Heart right ventricle (tissue), 16 donors: ENCODE data around the gene SHTN1. TPM values are rescaled to one million over a fixed set of nuclear protein-coding genes. Genes with fewer than 3 reads are reported as not detected.

Experiments used
- ATAC-seq, 8 donors: fragments of 200-7000 bp; cut with Tn5 transposase; one replicate each; pipeline ENCODE4 v1.9.1; 2020; ENCODE audit warnings: mild to moderate bottlenecking in 8 of 8, moderate library complexity in 8 of 8, moderate number of reproducible peaks in 1 of 8
- DNase-seq, 2 donors: peaks; one replicate each; pipeline ENCODE4 v3.0.0-alpha.2; 2020
- H3K27ac ChIP-seq, 10 donors: fragments of 200-600 bp; sonication (generic) in 2 of 10; one replicate each; pipeline versions ENCODE4 v1.5.0 to v1.8.0; 2020 to 2022; ENCODE audit warnings: mild to moderate bottlenecking in 3 of 10
- H3K27me3 ChIP-seq, 7 donors: fragments of 200-600 bp; one replicate each; pipeline ENCODE4 v1.8.0; 2021 to 2022; ENCODE audit warnings: mild to moderate bottlenecking in 2 of 7
- H3K36me3 ChIP-seq, 9 donors: fragments of 200-600 bp; sonication (generic) in 1 of 9; one replicate each; pipeline versions ENCODE4 v1.5.0 to v1.8.0; 2020 to 2022; ENCODE audit warnings: mild to moderate bottlenecking in 2 of 9
- H3K4me1 ChIP-seq, 9 donors: fragments of 200-600 bp; sonication (generic) in 1 of 9; one replicate each; pipeline versions ENCODE4 v1.5.0 to v1.8.0; 2020 to 2022; ENCODE audit warnings: mild to moderate bottlenecking in 4 of 9
- H3K4me3 ChIP-seq, 10 donors: fragments of 200-600 bp; sonication (generic) in 2 of 10; one replicate each; pipeline versions ENCODE4 v1.5.0 to v1.8.0; 2020 to 2022; ENCODE audit warnings: mild to moderate bottlenecking in 7 of 10, moderate library complexity in 2 of 10
- H3K9me3 ChIP-seq, 11 donors: fragments of 200-600 bp in 10 of 11; sonication (generic) in 2 of 11; one replicate each; pipeline versions ENCODE4 v1.5.0 to v1.8.0; 2013 to 2022; ENCODE audit warnings: mild to moderate bottlenecking in 2 of 11, control low read depth in 1 of 11, moderate library complexity in 1 of 11
- WGBS, 2 donors: extraction: QIAGEN DNeasy Blood & Tissue Kit; methylation state at CpG; one replicate each; pipeline ENCODE4 v1.1.7; 2013; ENCODE audit warnings: inconsistent platforms in 1 of 2; 5-methylcytosine and 5-hydroxymethylcytosine counted together
- intact Hi-C, 10 donors: fragments of 100-400 bp; cut with DNase I; formaldehyde crosslinking; loops; one replicate each; pipeline versions ENCODE4 v1.11.1 to v1.14.2; 2022
- polyA plus RNA-seq, 2 donors: library from polyadenylated mRNA; stranded (reverse); fragments of 200-250 nt; gene quantifications; one replicate each; pipeline ENCODE4 v1.2.3, GENCODE V29; 2013
- total RNA-seq, 10 donors: library from RNA; stranded (reverse); fragmentation: NEBNext Ultra II Directional in 3 of 10; extraction: Animal tissue kit (Norgen Biotek cat#: 25700) in 3 of 10; gene quantifications; one replicate each; pipeline versions ENCODE4 v1.2.1 to v1.2.4, GENCODE V29; 2021 to 2023
- TF ChIP-seq, protein P1 (sequence below), 9 donors: fragments of 200-600 bp; sonication (generic) in 2 of 9; IDR thresholded peaks; one replicate each; pipeline versions ENCODE4 v1.5.0 to v1.8.0; 2021 to 2022; ENCODE audit warnings: antibody characterized with exemption in 9 of 9, mild to moderate bottlenecking in 5 of 9, moderate library complexity in 1 of 9
- donor health status: Arrhythmogenic right ventricular cardiomyopathy.
- donor health status: ischemic (EF 13 %, LVEDD 7.1; RV severe dilation, severe dysfunction).
- donor health status: healthy with polysubstance abuse.
- donor health status: DM: no; HTN: yes; CAD: no.
- donor health status: DM: no; HTN: no; CAD: no.
- donor health status: ischemic (EF 25% LVEDD 6.9; RV normal size, moderate dysfunction).
- donor health status: ischemic (EF 25% LVEDD 5.7; RV mildly dilated, moderate dysfunction).
- donor health status: healthy.
- donor health status: DM: yes; HTN: yes; CAD: no.
- donor health status: Ischemic cardiomyopathy.
- donor health status: ischemic (EF 35%, LVEDD 5.7; RV mildly dilated, moderate dysfunction).
- donor health status: nonischemic (EF 11% LVEDD 7.7; RV severe dilation, severe dysfunction).
- donor health status: DM: yes; HTN: yes; CAD: no.
- donor health status: PGD.
- donor health status: ischemic (EF 29% LVEDD 5.4; RV normal size, mild dysfunction).
- donor health status: nonischemic (EF 23%, LVEDD 6.1; RV moderate dilation, normal function).

Gene SHTN1
- total and polyA plus RNA-seq, 12 donors: 0.86 to 13.1 (median 2.8) TPM

DNA sequence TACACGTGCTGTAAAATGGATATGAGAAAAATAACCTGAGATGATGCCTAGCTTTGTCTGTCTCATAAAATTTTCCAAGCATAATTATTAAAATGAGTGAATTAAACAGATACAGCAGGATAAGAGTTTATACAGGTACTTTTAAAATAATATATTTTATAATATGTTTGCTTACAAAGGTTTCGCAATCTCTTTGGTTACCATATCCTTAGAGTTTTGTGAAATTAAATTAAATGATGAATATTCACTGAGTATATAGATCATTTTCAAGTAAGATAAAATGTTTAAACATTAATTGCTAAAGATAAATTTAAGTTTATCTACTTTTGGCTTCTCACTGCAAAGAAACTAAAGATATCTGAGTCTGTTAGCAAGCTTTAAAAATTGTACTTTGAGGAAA lies 11.4 kb downstream of the SHTN1 start:
- intact Hi-C loops: no loop called here
- H3K4me3 ChIP-seq: no peak overlapping the region
- DNase-seq (no peak), ATAC-seq (no peak)
- H3K27me3 ChIP-seq: no peaks in the 10 kb centered on the region
- no peaks in the 10 kb centered on the region for H3K9me3 ChIP-seq
- TF ChIP-seq, protein P1, sequence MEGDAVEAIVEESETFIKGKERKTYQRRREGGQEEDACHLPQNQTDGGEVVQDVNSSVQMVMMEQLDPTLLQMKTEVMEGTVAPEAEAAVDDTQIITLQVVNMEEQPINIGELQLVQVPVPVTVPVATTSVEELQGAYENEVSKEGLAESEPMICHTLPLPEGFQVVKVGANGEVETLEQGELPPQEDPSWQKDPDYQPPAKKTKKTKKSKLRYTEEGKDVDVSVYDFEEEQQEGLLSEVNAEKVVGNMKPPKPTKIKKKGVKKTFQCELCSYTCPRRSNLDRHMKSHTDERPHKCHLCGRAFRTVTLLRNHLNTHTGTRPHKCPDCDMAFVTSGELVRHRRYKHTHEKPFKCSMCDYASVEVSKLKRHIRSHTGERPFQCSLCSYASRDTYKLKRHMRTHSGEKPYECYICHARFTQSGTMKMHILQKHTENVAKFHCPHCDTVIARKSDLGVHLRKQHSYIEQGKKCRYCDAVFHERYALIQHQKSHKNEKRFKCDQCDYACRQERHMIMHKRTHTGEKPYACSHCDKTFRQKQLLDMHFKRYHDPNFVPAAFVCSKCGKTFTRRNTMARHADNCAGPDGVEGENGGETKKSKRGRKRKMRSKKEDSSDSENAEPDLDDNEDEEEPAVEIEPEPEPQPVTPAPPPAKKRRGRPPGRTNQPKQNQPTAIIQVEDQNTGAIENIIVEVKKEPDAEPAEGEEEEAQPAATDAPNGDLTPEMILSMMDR (IDR thresholded peaks at IDR 0.05): no peak
- 94 to 96% methylated on average over 2 of the region's 2 CpGs for WGBS, 2 donors
- H3K27ac ChIP-seq: no peak overlapping the region
- no peaks in the 10 kb centered on the region for H3K4me1 ChIP-seq
- no peaks in the 10 kb centered on the region for H3K36me3 ChIP-seq

DNA sequence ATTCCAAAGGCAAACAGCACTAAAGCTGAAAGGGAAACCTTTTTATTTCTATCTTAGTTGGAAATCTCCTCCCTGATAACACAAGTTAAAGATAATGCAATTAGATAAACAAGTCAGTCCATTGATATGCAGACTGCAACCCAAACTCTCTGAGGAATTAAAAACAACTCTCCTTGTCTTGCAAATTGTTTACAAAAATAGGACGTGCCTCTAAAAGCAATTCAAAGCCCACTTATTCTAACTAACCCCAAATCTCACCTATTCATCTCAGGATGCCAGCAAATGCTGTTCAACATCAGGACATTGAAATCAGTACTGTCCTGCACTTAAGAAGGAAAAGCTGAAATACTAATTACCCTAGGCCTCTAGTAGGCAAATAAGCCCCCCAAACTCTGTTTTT lies 12.8 kb downstream of the SHTN1 start:
- ATAC-seq: no peak

DNA sequence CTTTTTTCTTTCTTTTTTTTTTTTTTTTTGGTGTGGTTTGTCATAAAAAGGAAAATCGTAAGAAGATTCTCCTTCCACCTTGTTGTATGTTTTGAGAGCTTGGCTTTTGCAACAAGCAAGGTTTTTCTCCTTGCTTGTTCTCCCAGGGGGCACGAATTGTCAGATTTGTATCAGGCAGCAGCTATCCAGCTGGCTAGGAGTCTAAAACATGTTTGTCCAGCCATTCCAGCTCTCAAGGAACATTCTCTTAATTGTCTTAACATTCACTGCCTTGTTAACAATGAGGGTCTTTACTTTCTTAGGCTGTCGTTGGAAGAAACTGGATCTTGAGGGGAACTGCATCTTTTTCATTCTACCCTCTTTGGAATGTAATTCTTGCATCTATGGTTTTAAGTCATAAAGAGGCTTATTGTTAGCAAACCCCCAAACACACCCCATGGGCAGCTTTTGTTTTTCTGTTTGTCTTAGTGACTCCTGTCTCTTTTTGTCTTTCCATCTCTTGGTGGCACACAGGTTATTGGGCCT lies 14.6 kb downstream of the SHTN1 start:
- Histone ChIP-seq H3K4me1 (no peaks in the 10 kb centered on the region), H3K9me3 (no peaks in the 10 kb centered on the region), H3K27me3 (no peaks in the 10 kb centered on the region), H3K36me3 (no peaks in the 10 kb centered on the region), H3K4me3 (no peak overlapping the region), H3K27ac (no peak overlapping the region)
- TF ChIP-seq, protein P1 (IDR thresholded peaks at IDR 0.05): no peak
- DNase-seq (no peak), ATAC-seq (no peak)
- 64 to 66% methylated on average over 3 of the region's 3 CpGs for WGBS, 2 donors
- intact Hi-C loops: no loop called here

More for the DNA sequence above, 12.8 kb downstream of the SHTN1 start:
- Histone ChIP-seq H3K4me3 (no peak overlapping the region), H3K36me3 (no peaks in the 10 kb centered on the region), H3K27me3 (no peaks in the 10 kb centered on the region), H3K9me3 (no peaks in the 10 kb centered on the region), H3K4me1 (no peaks in the 10 kb centered on the region), H3K27ac (no peak overlapping the region)
- intact Hi-C loops: no loop called here
- 37 to 57% methylated on average over 1 of the region's 1 CpG for WGBS, 2 donors
- no peak for DNase-seq
- TF ChIP-seq, protein P1 (IDR thresholded peaks at IDR 0.05): no peak

GRCh38 chr10:116989439-116989838 lies 15.5 kb downstream of the SHTN1 start:
- intact Hi-C loops: no loop called here
- Histone ChIP-seq H3K4me1 (no peaks in the 10 kb centered on the region), H3K36me3 (no peaks in the 10 kb centered on the region), H3K27ac (no peak overlapping the region), H3K27me3 (no peaks in the 10 kb centered on the region), H3K9me3 (no peaks in the 10 kb centered on the region), H3K4me3 (no peak overlapping the region)
- 76 to 77% methylated on average over 4 of the region's 4 CpGs for WGBS, 2 donors
- DNase-seq (no peak), ATAC-seq (no peak)
- TF ChIP-seq, protein P1 (IDR thresholded peaks at IDR 0.05): no peak
